Measurements from ENCODE around the gene KCTD8.
"Not testable (repeated sequence)": the region's sequence is repeated elsewhere in the genome, so short reads cannot be mapped to it uniquely, and the experiment has no call there.

KCTD8 gene

DNA sequence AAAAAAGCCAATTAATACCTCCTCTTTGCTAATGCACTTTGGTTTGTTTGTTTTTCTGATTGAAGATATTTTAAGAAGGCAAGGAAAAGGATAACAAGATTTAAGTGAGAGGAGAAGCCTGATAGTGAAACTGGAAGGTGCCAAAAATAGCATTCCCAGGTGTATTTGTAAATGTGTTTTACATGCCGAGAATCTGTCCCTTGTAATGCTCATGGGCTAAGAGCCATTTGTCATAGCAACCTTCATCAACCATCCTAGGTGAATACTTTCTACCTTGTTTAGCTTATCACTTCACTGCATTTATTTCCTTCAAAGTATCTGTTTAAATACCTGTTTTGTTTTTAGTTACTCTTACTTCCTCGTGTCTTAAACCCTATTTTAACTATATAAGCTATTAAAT, 127.8 kb downstream of the KCTD8 start:
- DNase-seq = no peak

DNA sequence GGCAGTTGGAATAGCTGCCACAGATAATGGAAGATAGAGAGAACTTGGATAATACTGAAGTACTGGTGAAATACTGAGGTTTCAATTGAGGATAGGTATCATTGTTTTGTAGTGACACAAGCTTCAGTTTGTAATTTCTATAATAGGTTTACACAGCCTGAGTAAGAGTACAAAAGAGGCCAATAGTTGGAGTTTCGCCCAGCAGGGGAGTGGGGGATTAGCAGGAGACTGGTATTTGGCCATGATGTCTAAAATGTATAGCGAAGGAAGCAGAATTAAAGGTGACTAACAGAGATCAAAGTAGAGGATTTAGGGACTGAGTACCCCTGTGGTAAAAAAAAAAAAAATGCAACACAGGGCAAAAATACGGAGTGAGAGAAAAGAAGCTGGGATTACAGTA, 129.5 kb downstream of the KCTD8 start:
- DNase-seq = no peak

DNA sequence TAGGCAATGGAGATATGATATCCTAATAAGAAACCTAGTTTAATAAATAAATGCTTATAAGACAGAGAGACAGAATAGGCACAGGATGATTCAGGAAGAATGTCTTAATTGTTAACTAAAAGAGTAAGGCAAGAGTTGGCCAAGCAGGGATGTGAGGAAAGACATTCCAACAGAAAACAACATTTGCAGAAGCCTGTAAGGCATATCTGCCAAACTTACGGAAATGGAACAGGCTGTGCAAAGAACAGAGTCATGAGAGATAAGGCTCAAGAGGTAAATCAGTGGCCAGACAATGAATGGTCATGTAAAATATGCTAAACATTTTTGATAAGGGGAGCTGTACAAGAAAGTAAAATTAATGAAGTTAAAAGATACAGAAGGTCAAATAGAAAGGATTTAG, 134.9 kb downstream of the KCTD8 start:
- DNase-seq = no peak

DNA sequence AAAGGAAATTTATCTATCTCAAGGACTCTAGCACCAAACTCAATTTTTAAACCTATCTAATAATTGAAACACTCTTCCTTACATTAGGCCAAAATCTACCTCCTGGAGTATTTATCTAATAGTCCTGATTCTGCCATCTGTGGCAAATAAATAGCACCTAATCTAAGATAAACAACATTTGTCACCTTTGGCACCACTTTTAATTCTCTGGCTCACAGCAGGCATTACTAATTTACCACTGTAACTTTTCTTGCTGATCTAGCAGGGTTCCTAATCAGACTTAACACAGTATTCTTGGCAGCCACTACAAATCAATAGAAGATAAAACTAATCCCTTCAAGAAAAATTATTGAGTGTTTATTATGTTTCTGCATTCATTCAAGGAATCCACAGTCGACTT, 161.1 kb downstream of the KCTD8 start:
- no peak for DNase-seq

DNA sequence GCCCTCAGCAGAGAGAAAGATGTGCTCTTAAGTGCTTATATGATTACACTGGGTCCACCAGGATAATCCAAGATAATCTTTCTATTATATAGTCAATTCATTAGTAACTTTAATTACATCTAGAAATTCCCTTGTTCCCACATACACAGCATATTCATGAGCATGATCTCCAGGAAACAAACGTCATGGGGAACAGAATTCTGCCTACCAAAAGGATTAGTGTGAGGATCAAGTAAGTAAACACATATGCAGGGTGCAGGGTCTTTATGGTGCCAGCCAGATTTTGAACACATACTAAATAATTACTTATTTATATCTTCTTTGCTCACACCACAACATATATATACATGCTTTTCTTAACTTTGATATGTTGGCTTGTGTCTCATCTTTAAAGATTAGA, 169.1 kb downstream of the KCTD8 start:
- DNase-seq = no peak

DNA sequence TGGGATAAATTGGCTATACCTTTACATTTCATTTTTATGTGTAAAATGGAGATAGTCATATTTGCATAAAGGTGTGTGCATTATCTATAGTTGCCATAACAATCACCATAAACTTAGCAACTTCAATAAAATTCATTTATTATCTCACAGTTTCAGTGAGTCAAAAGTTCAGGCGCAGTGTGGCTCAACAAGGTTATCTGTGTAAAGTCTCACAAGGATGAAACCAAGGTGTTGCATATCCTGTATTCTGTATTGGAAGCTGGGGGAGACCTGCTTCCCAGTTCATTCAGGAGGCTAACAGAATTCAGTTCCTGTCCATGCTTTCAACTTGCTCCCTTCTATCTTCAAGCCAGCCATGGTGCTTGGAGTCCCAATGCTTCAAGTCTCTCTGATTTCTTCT, 169.5 kb downstream of the KCTD8 start:
- DNase-seq = no peak

DNA sequence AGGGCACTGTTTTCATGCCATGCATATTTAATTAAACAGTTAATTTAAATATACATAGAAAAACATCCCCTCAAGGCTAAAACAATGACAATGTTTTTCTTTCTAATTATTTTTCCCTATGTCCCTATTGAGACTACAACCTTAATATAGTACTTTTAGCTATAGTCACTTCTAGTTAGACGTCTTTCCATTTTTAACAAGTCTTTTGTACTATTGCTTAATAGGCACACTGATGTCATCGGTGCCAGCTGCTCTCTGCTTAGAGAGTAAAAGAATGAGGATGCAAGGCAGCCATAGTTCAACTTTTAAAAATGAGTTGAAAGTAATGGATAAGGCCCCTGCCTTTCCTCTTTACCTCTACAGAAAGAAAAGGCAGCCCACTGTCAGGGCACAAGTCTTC, 191.1 kb downstream of the KCTD8 start:
- DNase-seq = no peak

DNA sequence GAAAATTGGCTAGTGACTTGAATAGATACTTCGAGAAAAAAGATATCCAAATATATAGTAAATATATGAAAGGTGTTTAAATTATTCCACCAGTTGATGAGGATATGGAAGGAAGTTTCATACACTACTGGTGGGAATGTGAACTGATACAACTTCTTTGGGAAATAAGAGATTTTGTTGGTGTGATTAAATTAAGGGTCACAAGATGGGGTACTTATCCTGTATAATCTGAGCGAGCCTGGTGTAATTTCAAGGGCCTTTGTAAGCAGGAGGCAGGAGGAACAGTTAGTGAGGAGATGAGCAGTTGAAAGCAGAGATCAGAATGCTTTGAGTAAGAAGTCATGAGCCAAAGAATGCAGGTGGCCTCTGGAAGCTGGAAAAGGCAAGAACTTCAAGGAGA, 192.2 kb downstream of the KCTD8 start:
- peak; percentile 60 for DNase-seq

DNA sequence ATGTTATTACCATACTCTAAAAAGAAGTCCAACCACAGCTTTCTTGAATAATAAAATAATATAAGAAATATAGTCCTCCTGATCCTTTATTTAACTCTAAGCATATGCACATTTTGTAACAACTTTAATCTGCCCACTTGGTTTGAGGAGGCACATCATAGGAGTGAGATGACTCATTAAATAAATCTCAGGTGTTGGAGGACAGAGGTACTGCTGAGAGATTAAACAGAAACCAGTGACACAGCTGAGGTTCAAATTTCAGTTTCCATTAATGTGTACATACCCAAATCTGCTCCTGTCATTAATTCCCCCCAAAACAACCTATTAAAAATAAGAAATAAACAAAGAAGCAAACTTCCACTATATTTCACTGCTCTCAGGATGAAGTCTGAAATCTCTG, 211.0 kb downstream of the KCTD8 start:
- DNase-seq = no peak

DNA sequence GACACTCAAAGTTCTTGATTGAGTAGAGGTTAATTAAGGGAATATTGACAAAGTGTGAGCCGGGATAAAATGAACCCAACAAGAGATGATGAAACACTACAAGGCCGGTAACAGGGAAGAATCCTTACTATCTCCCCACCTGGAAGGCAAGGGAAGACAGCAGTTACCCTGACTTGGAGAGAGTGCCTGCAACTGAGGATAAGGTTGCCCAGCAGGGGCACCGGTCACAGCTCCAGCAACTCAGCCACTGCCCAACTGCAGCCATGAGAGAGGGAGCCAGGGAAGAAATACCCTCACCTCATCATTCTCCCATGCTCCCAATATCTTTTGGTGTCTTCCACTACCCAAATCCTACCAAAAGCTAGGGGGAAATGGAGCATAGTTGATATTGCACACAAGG, 212.7 kb downstream of the KCTD8 start:
- no peak for DNase-seq

DNA sequence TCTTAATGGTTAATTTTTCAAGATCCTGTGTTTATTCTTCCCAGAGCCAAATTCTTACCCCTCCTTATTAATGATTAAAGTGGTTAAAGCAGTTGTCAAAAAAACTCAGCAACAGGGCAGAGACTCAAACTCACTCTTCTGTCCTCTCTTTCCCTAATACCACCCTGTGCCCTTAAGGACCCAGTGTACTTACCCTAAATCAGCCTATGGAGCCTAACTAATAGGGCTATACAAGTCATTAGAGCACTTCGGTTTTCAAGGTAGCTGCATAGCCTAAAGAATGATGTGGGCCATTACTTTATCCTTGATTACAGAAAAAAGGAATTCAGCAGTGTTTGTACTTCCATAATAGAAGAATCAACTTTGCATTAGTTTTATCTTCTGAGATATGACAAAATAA, 216.3 kb downstream of the KCTD8 start:
- DNase-seq = no peak

DNA sequence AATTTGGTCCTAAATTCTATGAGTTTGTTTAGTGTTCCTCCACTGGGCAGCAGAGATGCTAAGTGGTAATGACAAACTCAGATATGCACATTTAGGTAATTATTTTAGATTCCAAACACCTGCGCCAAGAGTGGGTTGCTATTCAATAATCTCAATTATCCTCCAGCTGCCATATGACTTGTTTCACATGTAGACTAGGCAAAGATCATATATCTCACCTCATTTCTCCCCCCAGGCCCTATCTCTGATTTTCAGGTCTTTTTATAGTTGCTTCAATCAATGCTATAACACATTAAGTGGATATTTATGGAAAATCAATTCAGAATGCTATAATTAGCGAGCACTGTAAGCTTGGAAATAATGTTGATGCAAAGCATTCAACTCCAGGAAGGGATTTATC, 217.6 kb downstream of the KCTD8 start:
- no peak for DNase-seq

DNA sequence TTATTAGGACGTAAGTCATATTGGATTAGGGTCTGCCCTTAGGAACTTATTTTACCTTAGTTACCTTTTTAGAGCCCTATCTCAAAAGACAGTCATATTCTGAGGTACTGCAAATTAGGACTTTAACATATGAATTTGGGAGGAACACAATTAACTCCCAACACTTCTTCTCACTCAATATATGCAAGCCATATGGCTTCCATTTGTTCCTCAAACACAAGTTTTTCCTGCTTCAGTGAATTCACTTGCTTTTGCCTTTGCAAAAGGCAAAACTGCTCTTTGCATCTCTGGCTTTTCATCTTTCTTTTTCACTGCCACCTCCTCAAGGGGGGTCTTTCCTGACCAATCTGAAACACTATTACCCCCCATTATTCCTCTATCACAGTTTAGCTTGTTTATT, 220.3 kb downstream of the KCTD8 start:
- DNase-seq = no peak

DNA sequence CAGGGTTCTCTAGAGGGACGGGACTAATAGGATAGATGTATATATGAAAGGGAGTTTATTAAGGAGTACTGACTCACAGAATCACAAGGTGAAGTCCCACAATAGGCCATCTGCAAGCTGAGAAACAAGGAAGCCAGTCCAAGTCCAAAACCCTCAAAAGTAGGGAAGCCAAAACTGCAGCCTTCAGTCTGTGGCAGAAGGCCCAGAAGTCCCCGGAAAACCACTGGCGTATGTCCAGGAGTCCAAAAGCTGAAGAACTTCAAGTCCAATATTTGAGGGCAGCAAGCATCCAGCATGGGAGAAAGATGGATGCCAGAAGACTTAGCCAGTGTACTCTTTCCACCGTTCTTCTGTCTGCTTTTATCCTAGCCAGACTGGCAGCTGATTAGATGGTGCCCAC, 227.2 kb downstream of the KCTD8 start:
- DNase-seq = no peak

DNA sequence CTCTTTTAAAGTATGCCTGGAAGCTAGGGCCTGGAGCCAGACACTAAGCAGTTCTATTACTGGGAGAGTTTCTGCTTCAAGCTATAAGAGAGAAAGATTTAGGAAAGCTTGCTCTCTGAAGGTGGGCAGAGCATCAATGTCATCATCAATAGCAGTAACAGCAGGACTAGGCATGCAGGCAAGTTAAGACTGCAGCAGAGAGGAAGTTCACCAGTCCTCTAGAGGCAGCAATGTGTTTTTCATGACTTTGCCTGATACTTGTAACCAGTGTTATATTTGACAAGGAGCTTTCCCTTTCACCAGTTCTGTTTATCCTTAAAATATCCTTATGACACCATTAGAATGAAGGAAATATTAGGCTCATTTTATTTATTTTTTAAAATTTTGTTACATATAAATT, 237.9 kb downstream of the KCTD8 start:
- no peak for DNase-seq

DNA sequence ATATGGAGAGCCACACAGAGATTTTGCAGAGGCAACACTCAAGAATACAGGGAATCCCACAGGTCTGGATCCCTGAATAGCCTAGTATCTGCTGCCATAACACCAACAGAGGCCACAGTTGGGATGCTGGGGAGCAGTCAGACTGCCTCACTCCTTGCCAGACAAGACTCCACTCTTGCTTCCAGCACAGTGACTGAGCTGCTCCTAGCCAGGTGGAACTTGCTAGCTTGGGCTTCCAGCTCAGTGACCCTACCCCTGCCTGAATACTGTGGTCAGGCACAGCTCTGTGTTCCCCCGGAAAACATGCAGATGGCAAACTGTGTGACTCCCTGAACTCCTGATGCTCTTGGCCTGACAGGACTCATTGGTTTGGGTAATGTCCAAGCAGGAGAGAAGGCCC, 251.8 kb downstream of the KCTD8 start:
- DNase-seq = no peak

DNA sequence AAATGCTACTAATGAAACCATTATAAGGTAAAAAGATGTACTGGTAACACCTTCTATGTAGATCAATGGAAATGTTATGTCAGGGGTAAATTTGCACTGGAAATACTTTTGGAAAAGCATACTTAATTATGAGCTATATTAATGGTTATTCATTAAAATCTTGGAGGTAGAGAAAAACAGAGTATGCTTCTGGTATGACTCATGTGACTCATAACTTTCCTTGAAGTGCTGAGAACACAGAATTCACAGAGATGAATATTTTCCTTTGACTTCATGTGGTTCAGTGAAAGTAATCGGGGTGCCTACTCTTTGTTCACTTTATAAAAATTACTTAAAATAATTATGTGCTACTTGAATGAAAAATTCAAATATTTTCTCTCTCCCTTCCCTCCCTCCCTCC, 254.2 kb downstream of the KCTD8 start:
- DNase-seq = no peak

DNA sequence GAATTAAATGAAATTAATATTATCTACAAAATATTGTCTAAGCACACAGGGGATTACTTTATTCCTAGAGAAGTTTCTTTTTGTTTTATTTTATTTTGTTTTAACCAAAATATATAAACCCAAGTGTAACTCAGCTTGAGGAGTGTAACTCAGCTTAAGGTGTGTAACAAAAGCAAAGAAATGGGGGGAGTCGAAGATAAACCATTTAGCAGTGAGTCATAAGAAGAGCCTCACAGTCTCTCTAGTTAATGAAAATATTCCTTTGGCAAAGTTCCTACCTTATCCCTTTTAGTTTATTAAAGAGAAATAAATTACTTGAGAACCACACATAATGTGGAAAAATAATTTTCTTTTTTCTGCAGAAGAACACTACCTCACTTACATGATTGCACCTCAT, 261.8 kb downstream of the KCTD8 start:
- no peak for DNase-seq

DNA sequence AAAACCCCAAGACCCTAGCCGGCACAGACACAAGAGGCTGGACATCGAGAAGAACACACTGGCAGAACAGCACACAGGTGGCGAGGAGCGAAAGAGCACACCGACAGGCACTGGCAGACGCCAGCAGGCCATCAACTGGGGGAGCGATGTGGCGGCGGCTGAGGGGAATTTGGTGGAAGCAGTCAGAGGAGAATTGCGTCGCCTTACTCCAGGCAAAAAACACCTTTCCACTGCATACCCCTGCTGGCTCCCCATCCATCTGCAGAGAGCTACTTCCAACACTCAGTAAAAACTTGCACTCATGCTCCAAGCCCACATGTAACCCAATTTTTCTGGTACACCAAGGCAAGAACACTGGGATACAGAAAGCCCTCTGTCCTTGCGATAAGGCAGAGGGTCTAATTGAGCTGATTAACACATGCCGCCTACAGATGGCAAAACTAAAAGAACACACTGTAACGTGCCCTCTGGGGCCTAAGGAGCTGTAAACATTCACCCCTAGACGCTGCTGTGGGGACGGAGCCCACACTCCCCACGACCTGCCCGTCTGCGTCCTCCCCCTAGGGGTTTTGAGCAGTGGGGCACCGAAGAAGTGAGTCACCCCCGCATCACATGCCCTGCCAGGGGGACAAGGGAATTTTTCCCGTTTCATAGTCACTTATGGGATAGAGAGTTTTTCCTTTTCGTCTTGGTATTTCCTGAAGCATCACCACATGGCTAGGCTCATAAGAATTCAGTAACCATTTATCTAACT, 262.3 kb downstream of the KCTD8 start:
- DNase-seq = no peak

DNA sequence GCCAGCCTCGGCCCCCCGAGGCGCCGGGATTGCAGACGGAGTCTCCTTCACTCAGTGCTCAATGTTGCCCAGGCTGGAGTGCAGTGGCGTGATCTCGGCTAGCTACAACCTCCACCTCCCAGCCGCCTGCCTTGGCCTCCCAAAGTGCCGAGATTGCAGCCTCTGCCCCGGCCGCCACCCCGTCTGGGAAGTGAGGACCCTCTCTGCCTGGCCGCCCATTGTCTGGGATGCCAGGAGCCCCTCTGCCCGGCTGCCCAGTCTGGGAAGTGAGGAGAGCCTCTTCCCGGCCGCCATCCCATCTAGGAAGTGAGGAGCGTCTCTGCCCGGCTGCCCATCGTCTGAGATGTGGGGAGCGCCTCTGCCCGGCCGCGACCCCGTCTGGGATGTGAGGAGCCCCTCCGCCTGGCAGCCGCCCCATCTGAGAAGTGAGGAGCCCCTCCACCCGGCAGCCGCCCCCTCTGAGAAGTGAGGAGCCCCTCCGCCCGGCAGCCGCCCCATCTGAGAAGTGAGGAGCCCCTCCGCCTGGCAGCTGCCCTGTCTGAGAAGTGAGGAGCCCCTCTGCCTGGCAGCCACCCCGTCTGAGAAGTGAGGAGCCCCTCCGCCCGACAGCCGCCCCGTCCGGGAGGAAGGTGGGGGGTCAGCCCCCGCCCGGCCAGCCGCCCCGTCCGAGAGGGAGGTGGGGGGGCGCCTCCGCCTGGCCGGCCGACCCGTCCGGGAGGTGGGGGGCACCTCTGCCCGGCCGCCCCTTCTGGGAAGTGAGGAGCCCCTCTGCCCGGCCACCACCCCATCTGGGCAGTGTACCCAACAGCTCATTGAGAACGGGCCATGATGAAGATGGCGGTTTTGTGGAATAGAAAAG, 266.9 kb downstream of the KCTD8 start:
- DNase-seq = not testable (repeated sequence)

DNA sequence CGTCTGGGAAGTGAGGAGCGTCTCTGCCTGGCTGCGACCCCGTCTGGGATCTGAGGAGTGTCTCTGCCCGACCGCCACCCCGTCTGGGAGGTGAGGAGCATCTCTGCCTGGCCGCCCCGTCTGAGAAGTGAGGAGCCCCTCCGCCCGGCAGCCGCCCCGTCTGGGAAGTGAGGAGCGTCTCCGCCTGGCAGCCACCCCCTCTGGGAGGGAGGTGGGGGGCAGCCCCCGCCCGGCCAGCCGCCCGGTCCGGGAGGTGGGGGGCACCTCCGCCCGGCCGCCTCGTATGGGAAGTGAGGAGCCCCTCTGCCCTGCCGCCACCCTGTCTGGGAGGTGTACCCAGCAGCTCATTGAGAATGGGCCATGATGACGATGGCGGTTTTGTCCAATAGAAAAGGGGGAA, 280.8 kb downstream of the KCTD8 start:
- not testable (repeated sequence) for DNase-seq

DNA sequence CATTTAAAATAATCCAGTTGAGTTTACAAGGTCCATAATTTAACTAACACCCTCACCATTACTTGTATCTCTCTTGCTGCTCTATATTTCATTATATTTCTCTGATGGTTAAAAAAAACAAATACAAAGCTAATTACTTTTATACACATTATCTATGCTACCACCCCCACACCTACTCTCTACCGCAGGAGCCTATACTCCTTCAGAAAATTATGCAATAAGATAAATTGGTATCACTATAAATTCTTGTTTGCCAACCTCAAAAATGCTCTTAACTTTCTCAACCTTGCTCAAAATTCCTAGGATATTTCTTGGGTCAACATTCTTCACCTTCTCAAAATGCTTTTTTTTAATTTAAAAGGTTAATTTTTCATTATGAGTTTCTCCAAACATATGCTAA, 282.7 kb downstream of the KCTD8 start:
- DNase-seq = no peak

DNA sequence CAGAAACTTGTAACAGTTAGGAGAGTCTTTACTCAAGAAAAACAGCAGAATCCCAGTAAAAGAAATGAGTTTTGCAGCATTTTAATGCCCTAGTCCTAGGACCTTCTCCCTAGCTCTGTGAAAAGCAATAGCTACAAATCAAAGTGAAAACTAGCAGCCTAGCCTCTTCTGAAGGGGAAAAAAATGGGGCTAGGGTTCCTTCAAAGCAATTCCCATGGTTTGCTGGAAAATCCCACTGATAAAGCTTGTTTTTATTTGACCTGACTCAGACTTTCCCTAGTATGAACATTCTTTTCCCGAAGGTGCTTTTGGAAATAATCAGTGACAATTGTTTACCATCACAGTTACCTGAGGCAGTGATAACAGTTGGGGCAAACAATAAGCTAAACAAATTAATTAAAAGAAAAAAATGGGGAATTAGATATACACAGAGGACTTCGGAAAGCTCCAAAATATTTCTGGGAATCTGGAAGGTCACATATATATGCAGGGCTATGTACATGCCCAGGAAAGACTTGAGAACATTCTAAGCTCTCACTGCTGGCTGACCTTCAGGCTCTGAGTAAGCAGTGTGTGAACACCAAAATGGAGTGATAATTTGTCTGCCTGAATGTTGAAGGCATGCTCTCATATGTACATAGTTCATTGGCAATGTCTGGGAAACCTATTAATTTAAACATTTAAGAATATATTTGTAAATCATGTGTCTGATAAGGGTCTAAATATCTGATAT, 285.9 kb downstream of the KCTD8 start:
- no peak for DNase-seq

DNA sequence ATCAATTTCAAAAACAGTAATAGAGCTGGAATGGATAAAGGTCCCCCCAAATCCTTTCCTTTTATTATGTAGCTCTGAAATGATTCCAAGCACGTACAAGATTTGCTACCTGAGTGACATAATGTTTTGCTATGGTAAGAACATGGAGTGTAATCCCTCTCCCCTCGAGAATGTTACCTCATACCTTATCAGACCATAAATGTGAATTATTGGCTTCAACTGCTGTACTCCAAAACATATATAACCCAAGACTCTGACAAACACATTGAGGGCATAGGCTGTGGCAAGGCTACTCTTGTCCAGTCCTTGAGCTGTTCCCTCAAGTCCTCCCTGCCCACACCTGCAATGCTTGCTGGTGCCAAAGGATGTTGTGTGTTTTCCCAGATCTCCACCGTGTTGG, 286.9 kb downstream of the KCTD8 start:
- no peak for DNase-seq

Measured in NCI-H524 treated with DMSO at 0.1 percent for 48 hours (cell line).